ENCODE results near the gene RNF4.
A peak's percentile ranks its signal among the peaks of the same experiment; 100 is the strongest.

RNF4 gene

GRCh38 chr4:2486981-2487380 is 18.1 kb downstream of the RNF4 start:
- no peak overlapping the region for H3K23ac ChIP-seq (ENCODE audit: low read length)
- H2AK5ac ChIP-seq (ENCODE audit: low read length): no peak overlapping the region
- no peaks in the 10 kb centered on the region for H3K27me3 ChIP-seq (ENCODE audit: insufficient read depth, low read length, poor library complexity)
- no peak for DNase-seq
- peaks cover 15% of the 10 kb centered on the region for H3K4me1 ChIP-seq (ENCODE audit: control insufficient read depth, low read depth, low read length)
- no peak overlapping the region for H2BK5ac ChIP-seq (ENCODE audit: low read length)
- no peak overlapping the region for H4K8ac ChIP-seq (ENCODE audit: low read depth, low read length)
- H3K4ac ChIP-seq (ENCODE audit: low read depth, low read length): no peak overlapping the region
- H3K4me2 ChIP-seq (ENCODE audit: low read length): no peak overlapping the region
- peaks cover 31% of the 10 kb centered on the region for H3K79me1 ChIP-seq (ENCODE audit: low read length)
- no peak overlapping the region for H4K5ac ChIP-seq (ENCODE audit: low read length)
- H3K18ac ChIP-seq (ENCODE audit: low read length): no peak overlapping the region
- no peak overlapping the region for H3K56ac ChIP-seq (ENCODE audit: low read length)
- H2BK15ac ChIP-seq (replicated peaks; ENCODE audit: low read depth): no peak overlapping the region
- WGBS (ENCODE audit: extremely low coverage, insufficient coverage, low lambda C conversion rate): no CpG with 5 or more reads among the region's 6 CpGs
- H2BK120ac ChIP-seq (ENCODE audit: low read depth, low read length): no peak overlapping the region
- H3K36me3 ChIP-seq (ENCODE audit: control insufficient read depth, insufficient read depth, low read length): peaks cover 5% of the 10 kb centered on the region
- H3K27ac ChIP-seq (ENCODE audit: low read depth, low read length): no peak overlapping the region
- H3K9ac ChIP-seq (ENCODE audit: low read length): no peak overlapping the region
- no peak overlapping the region for H3K4me3 ChIP-seq (ENCODE audit: low read length)
- peaks cover 87% of the 10 kb centered on the region for H3K79me2 ChIP-seq (ENCODE audit: control insufficient read depth, insufficient read depth, low read length)

GRCh38 chr4:2487632-2488031 is 18.7 kb downstream of the RNF4 start:
- H4K5ac ChIP-seq (ENCODE audit: low read length): no peak overlapping the region
- H2AK5ac ChIP-seq (ENCODE audit: low read length): no peak overlapping the region
- H3K4me1 ChIP-seq (ENCODE audit: control insufficient read depth, low read depth, low read length): peaks cover 13% of the 10 kb centered on the region
- H3K4me2 ChIP-seq (ENCODE audit: low read length): no peak overlapping the region
- no peak overlapping the region for H3K4ac ChIP-seq (ENCODE audit: low read depth, low read length)
- H3K56ac ChIP-seq (ENCODE audit: low read length): no peak overlapping the region
- peaks cover 33% of the 10 kb centered on the region for H3K79me1 ChIP-seq (ENCODE audit: low read length)
- H2BK5ac ChIP-seq (ENCODE audit: low read length): no peak overlapping the region
- H3K27ac ChIP-seq (ENCODE audit: low read depth, low read length): no peak overlapping the region
- no peak overlapping the region for H4K8ac ChIP-seq (ENCODE audit: low read depth, low read length)
- H3K23ac ChIP-seq (ENCODE audit: low read length): peak overlapping the region; percentile 17
- WGBS (ENCODE audit: extremely low coverage, insufficient coverage, low lambda C conversion rate): no CpG with 5 or more reads among the region's 6 CpGs
- H3K9ac ChIP-seq (ENCODE audit: low read length): no peak overlapping the region
- no peak overlapping the region for H2BK15ac ChIP-seq (replicated peaks; ENCODE audit: low read depth)
- H3K27me3 ChIP-seq (ENCODE audit: insufficient read depth, low read length, poor library complexity): no peaks in the 10 kb centered on the region
- no peak for DNase-seq
- H3K4me3 ChIP-seq (ENCODE audit: low read length): no peak overlapping the region
- H3K79me2 ChIP-seq (ENCODE audit: control insufficient read depth, insufficient read depth, low read length): peaks cover 87% of the 10 kb centered on the region
- H3K18ac ChIP-seq (ENCODE audit: low read length): no peak overlapping the region
- H2BK120ac ChIP-seq (ENCODE audit: low read depth, low read length): no peak overlapping the region
- H3K36me3 ChIP-seq (ENCODE audit: control insufficient read depth, insufficient read depth, low read length): peaks cover 7% of the 10 kb centered on the region

- peaks cover 81% of the 10 kb centered on the region for H3K79me2 ChIP-seq (ENCODE audit: control insufficient read depth, insufficient read depth, low read length)
- no peak overlapping the region for H3K18ac ChIP-seq (ENCODE audit: low read length)
- DNase-seq: peak; percentile 36
- peaks cover 13% of the 10 kb centered on the region for H3K4me1 ChIP-seq (ENCODE audit: control insufficient read depth, low read depth, low read length)
- H4K8ac ChIP-seq (ENCODE audit: low read depth, low read length): no peak overlapping the region
- no peak overlapping the region for H2BK15ac ChIP-seq (replicated peaks; ENCODE audit: low read depth)
- no peak overlapping the region for H3K4me2 ChIP-seq (ENCODE audit: low read length)
- no peaks in the 10 kb centered on the region for H3K27me3 ChIP-seq (ENCODE audit: insufficient read depth, low read length, poor library complexity)
- peaks cover 13% of the 10 kb centered on the region for H3K36me3 ChIP-seq (ENCODE audit: control insufficient read depth, insufficient read depth, low read length)
- no peak overlapping the region for H2AK5ac ChIP-seq (ENCODE audit: low read length)
- WGBS (ENCODE audit: extremely low coverage, insufficient coverage, low lambda C conversion rate): no CpG with 5 or more reads among the region's 20 CpGs
- H3K4ac ChIP-seq (ENCODE audit: low read depth, low read length): no peak overlapping the region
- no peak overlapping the region for H2BK120ac ChIP-seq (ENCODE audit: low read depth, low read length)
- no peak overlapping the region for H2BK5ac ChIP-seq (ENCODE audit: low read length)
- peaks cover 36% of the 10 kb centered on the region for H3K79me1 ChIP-seq (ENCODE audit: low read length)
- H3K27ac ChIP-seq (ENCODE audit: low read depth, low read length): no peak overlapping the region
- H4K5ac ChIP-seq (ENCODE audit: low read length): no peak overlapping the region
- H3K9ac ChIP-seq (ENCODE audit: low read length): peak overlapping the region; percentile 9
- no peak overlapping the region for H3K23ac ChIP-seq (ENCODE audit: low read length)
- peak overlapping the region; percentile 1 for H3K56ac ChIP-seq (ENCODE audit: low read length)
- no peak overlapping the region for H3K4me3 ChIP-seq (ENCODE audit: low read length)
Observed at GRCh38 chr4:2489081-2489805, 20.3 kb downstream of the RNF4 start.

GRCh38 chr4:2489841-2490552 is 21.1 kb downstream of the RNF4 start:
- H3K23ac ChIP-seq (ENCODE audit: low read length): no peak overlapping the region
- no peak overlapping the region for H3K18ac ChIP-seq (ENCODE audit: low read length)
- no CpG with 5 or more reads among the region's 9 CpGs for WGBS (ENCODE audit: extremely low coverage, insufficient coverage, low lambda C conversion rate)
- no peak overlapping the region for H2BK5ac ChIP-seq (ENCODE audit: low read length)
- H4K8ac ChIP-seq (ENCODE audit: low read depth, low read length): no peak overlapping the region
- H3K56ac ChIP-seq (ENCODE audit: low read length): peak overlapping the region; percentile 1
- H2AK5ac ChIP-seq (ENCODE audit: low read length): no peak overlapping the region
- H3K36me3 ChIP-seq (ENCODE audit: control insufficient read depth, insufficient read depth, low read length): peaks cover 13% of the 10 kb centered on the region
- H3K4me1 ChIP-seq (ENCODE audit: control insufficient read depth, low read depth, low read length): peaks cover 8% of the 10 kb centered on the region
- no peak overlapping the region for H4K5ac ChIP-seq (ENCODE audit: low read length)
- peaks cover 75% of the 10 kb centered on the region for H3K79me2 ChIP-seq (ENCODE audit: control insufficient read depth, insufficient read depth, low read length)
- no peak overlapping the region for H3K27ac ChIP-seq (ENCODE audit: low read depth, low read length)
- no peak overlapping the region for H2BK15ac ChIP-seq (replicated peaks; ENCODE audit: low read depth)
- H3K79me1 ChIP-seq (ENCODE audit: low read length): peaks cover 36% of the 10 kb centered on the region
- no peaks in the 10 kb centered on the region for H3K27me3 ChIP-seq (ENCODE audit: insufficient read depth, low read length, poor library complexity)
- no peak overlapping the region for H3K4me3 ChIP-seq (ENCODE audit: low read length)
- no peak overlapping the region for H2BK120ac ChIP-seq (ENCODE audit: low read depth, low read length)
- peak overlapping the region; percentile 9 for H3K9ac ChIP-seq (ENCODE audit: low read length)
- no peak for DNase-seq
- no peak overlapping the region for H3K4ac ChIP-seq (ENCODE audit: low read depth, low read length)
- no peak overlapping the region for H3K4me2 ChIP-seq (ENCODE audit: low read length)

- no peak for DNase-seq
- Histone ChIP-seq H3K23ac (ENCODE audit: low read length) (no peak overlapping the region), H2BK15ac (replicated peaks; ENCODE audit: low read depth) (no peak overlapping the region), H2AK5ac (ENCODE audit: low read length) (no peak overlapping the region), H2BK120ac (ENCODE audit: low read depth, low read length) (no peak overlapping the region), H3K36me3 (ENCODE audit: control insufficient read depth, insufficient read depth, low read length) (peaks cover 23% of the 10 kb centered on the region), H3K18ac (ENCODE audit: low read length) (no peak overlapping the region), H2BK5ac (ENCODE audit: low read length) (no peak overlapping the region), H3K4me3 (ENCODE audit: low read length) (no peak overlapping the region), H4K5ac (ENCODE audit: low read length) (no peak overlapping the region), H3K4me2 (ENCODE audit: low read length) (no peak overlapping the region), H4K8ac (ENCODE audit: low read depth, low read length) (no peak overlapping the region), H3K4me1 (ENCODE audit: control insufficient read depth, low read depth, low read length) (peaks cover 6% of the 10 kb centered on the region), H3K27ac (ENCODE audit: low read depth, low read length) (no peak overlapping the region), H3K56ac (ENCODE audit: low read length) (no peak overlapping the region), H3K9ac (ENCODE audit: low read length) (no peak overlapping the region), H3K4ac (ENCODE audit: low read depth, low read length) (no peak overlapping the region), H3K27me3 (ENCODE audit: insufficient read depth, low read length, poor library complexity) (no peaks in the 10 kb centered on the region), H3K79me1 (ENCODE audit: low read length) (peaks cover 34% of the 10 kb centered on the region), H3K79me2 (ENCODE audit: control insufficient read depth, insufficient read depth, low read length) (peaks cover 50% of the 10 kb centered on the region)
- WGBS (ENCODE audit: extremely low coverage, insufficient coverage, low lambda C conversion rate): no CpG with 5 or more reads among the region's 1 CpG
Observed at GRCh38 chr4:2492970-2493369, 24.1 kb downstream of the RNF4 start.
